ENCODE measurements around the gene ZFP36.

ZFP36 gene

DNA sequence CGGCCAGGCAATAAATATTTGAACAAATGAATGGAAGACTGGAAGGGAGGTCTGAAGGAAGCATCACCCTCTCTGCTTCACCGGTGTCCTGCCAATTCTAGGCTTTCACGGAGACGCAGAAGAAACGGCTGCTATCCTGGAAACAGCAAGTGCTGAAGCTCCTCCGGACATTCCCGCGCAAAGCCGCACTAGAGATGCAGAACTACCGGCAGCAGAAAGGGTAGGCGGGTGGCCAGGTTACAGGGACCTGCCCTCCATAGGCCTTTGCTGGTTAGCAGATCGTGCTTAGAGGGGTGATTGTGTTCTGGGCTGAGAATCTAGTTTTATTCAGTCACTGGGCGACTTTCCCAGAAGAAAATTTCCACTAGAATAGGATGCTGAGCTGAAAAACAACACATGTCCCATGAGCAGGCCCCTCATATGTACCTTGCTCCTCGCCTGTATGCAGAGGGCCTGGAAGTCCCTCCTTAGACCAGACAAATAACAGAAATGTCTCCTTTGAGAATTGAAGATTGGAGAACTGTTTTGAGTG, 26.7 kb upstream of the ZFP36 start:
- Histone ChIP-seq H3K9ac (ENCODE audit: low read length) (no peak overlapping the region), H3K36me3 (replicated peaks; ENCODE audit: insufficient read depth, low read length) (no peaks in the 10 kb centered on the region), H3K4me1 (ENCODE audit: low read length) (no peaks in the 10 kb centered on the region), H2AFZ (ENCODE audit: low read length) (no peak overlapping the region), H3F3A (ENCODE audit: insufficient read depth, low read length) (no peaks in the 10 kb centered on the region), H4K20me1 (ENCODE audit: insufficient read depth, low read length) (no peaks in the 10 kb centered on the region), H3K27me3 (replicated peaks; ENCODE audit: insufficient read depth, low read length) (no peaks in the 10 kb centered on the region), H3K27ac (ENCODE audit: low read length) (no peak overlapping the region), H3K9me2 (replicated peaks; ENCODE audit: insufficient read depth, low read length) (no peaks in the 10 kb centered on the region), H3K9me3 (replicated peaks; ENCODE audit: insufficient read depth, low read length) (no peaks in the 10 kb centered on the region), H3K79me2 (ENCODE audit: low read length) (no peaks in the 10 kb centered on the region), H3K4me3 (ENCODE audit: low read length) (no peak overlapping the region), H3K4me2 (ENCODE audit: low read depth, low read length) (no peak overlapping the region)
- DNase-seq = no peak
- TF ChIP-seq EZH2 (optimal IDR thresholded peaks at IDR 0.05; ENCODE audit: low read depth, low read length) (no peak), EZH2phosphoT487 (IDR thresholded peaks at IDR 0.05; ENCODE audit: low read length) (no peak)
- TF ChIP-seq, protein P1, sequence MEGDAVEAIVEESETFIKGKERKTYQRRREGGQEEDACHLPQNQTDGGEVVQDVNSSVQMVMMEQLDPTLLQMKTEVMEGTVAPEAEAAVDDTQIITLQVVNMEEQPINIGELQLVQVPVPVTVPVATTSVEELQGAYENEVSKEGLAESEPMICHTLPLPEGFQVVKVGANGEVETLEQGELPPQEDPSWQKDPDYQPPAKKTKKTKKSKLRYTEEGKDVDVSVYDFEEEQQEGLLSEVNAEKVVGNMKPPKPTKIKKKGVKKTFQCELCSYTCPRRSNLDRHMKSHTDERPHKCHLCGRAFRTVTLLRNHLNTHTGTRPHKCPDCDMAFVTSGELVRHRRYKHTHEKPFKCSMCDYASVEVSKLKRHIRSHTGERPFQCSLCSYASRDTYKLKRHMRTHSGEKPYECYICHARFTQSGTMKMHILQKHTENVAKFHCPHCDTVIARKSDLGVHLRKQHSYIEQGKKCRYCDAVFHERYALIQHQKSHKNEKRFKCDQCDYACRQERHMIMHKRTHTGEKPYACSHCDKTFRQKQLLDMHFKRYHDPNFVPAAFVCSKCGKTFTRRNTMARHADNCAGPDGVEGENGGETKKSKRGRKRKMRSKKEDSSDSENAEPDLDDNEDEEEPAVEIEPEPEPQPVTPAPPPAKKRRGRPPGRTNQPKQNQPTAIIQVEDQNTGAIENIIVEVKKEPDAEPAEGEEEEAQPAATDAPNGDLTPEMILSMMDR (IDR thresholded peaks at IDR 0.05; ENCODE audit: low read length) = no peak

- Histone ChIP-seq H3K4me1 (ENCODE audit: low read length) (no peaks in the 10 kb centered on the region), H3K9me2 (replicated peaks; ENCODE audit: insufficient read depth, low read length) (no peaks in the 10 kb centered on the region), H3K79me2 (ENCODE audit: low read length) (no peaks in the 10 kb centered on the region), H3K36me3 (replicated peaks; ENCODE audit: insufficient read depth, low read length) (no peaks in the 10 kb centered on the region), H3K9me3 (replicated peaks; ENCODE audit: insufficient read depth, low read length) (no peaks in the 10 kb centered on the region), H3K4me3 (ENCODE audit: low read length) (no peak overlapping the region), H3K27ac (ENCODE audit: low read length) (no peak overlapping the region), H3F3A (ENCODE audit: insufficient read depth, low read length) (no peaks in the 10 kb centered on the region), H3K27me3 (replicated peaks; ENCODE audit: insufficient read depth, low read length) (no peaks in the 10 kb centered on the region), H3K4me2 (ENCODE audit: low read depth, low read length) (no peak overlapping the region), H3K9ac (ENCODE audit: low read length) (no peak overlapping the region), H2AFZ (ENCODE audit: low read length) (no peak overlapping the region), H4K20me1 (ENCODE audit: insufficient read depth, low read length) (no peaks in the 10 kb centered on the region)
- TF ChIP-seq EZH2phosphoT487 (IDR thresholded peaks at IDR 0.05; ENCODE audit: low read length) (no peak), EZH2 (optimal IDR thresholded peaks at IDR 0.05; ENCODE audit: low read depth, low read length) (no peak)
- TF ChIP-seq, protein P1 (IDR thresholded peaks at IDR 0.05; ENCODE audit: low read length) = no peak
- no peak for DNase-seq
Observed at GRCh38 chr19:39380521-39381502, 25.8 kb upstream of the ZFP36 start.

- Histone ChIP-seq H3F3A (ENCODE audit: insufficient read depth, low read length) (no peaks in the 10 kb centered on the region), H3K36me3 (replicated peaks; ENCODE audit: insufficient read depth, low read length) (no peaks in the 10 kb centered on the region), H3K4me2 (ENCODE audit: low read depth, low read length) (no peak overlapping the region), H3K4me1 (ENCODE audit: low read length) (no peaks in the 10 kb centered on the region), H3K79me2 (ENCODE audit: low read length) (no peaks in the 10 kb centered on the region), H3K27me3 (replicated peaks; ENCODE audit: insufficient read depth, low read length) (no peaks in the 10 kb centered on the region), H3K4me3 (ENCODE audit: low read length) (no peak overlapping the region), H3K9me3 (replicated peaks; ENCODE audit: insufficient read depth, low read length) (no peaks in the 10 kb centered on the region), H3K9ac (ENCODE audit: low read length) (no peak overlapping the region), H3K27ac (ENCODE audit: low read length) (no peak overlapping the region), H2AFZ (ENCODE audit: low read length) (no peak overlapping the region), H3K9me2 (replicated peaks; ENCODE audit: insufficient read depth, low read length) (no peaks in the 10 kb centered on the region), H4K20me1 (ENCODE audit: insufficient read depth, low read length) (no peaks in the 10 kb centered on the region)
- TF ChIP-seq EZH2phosphoT487 (IDR thresholded peaks at IDR 0.05; ENCODE audit: low read length) (no peak), EZH2 (optimal IDR thresholded peaks at IDR 0.05; ENCODE audit: low read depth, low read length) (no peak)
- TF ChIP-seq, protein P1 (IDR thresholded peaks at IDR 0.05; ENCODE audit: low read length) = no peak
- DNase-seq = no peak
Observed at GRCh38 chr19:39381910-39382611, 24.6 kb upstream of the ZFP36 start.
